Stomach (tissue), 9 donors: ENCODE measurements around the gene GPR61. TPM values are rescaled to one million over a fixed set of nuclear protein-coding genes. Genes with fewer than 3 reads are reported as not detected.

Experiments
- DNase-seq, 2 donors: peaks; one replicate each; pipeline versions ENCODE4 v3.0.0 to v3.0.0-alpha.2; 2013 to 2019
- H3K27ac ChIP-seq, 5 donors: fragments of 200-600 bp in 4 of 5; sonication (generic) in 4 of 5; one replicate each; pipeline ENCODE4 v1.5.1; 2013 to 2019; ENCODE audit warnings: mild to moderate bottlenecking in 1 of 5, moderate library complexity in 1 of 5
- H3K27me3 ChIP-seq, 3 donors: fragments of 200-600 bp; sonication (generic); one replicate each; pipeline ENCODE4 v1.5.1; 2017 to 2019; ENCODE audit warnings: mixed run types in 1 of 3
- H3K36me3 ChIP-seq, 4 donors: fragments of 200-600 bp; sonication (generic); 1 replicate in 3 of 4; 2 replicates in 1 of 4; pipeline ENCODE4 v1.5.1; 2016 to 2019
- H3K4me1 ChIP-seq, 4 donors: fragments of 200-600 bp; sonication (generic); one replicate each; pipeline ENCODE4 v1.5.1; 2016 to 2019
- H3K4me3 ChIP-seq, 4 donors: fragments of 200-600 bp; sonication (generic) in 3 of 4; one replicate each; pipeline ENCODE4 v1.5.1; 2016 to 2019; ENCODE audit warnings: mild to moderate bottlenecking in 1 of 4
- H3K9me3 ChIP-seq, 4 donors: fragments of 200-600 bp; sonication (generic); one replicate each; pipeline ENCODE4 v1.5.1; 2016 to 2019
- CTCF ChIP-seq, 7 experiments: fragments of 450-650 bp in 4 of 7; fragments of 200-600 bp in 3 of 7; sonication (generic) in 3 of 7; IDR thresholded peaks; one replicate each; pipeline ENCODE4 v1.5.1; 2016 to 2019; ENCODE audit warnings: antibody characterized with exemption in 7 of 7, control low read depth in 2 of 7, mild to moderate bottlenecking in 1 of 7
- EP300 ChIP-seq: sonication (generic); formaldehyde crosslinking; IDR thresholded peaks from one replicate; pipeline ENCODE4 v1.6.1; 2017; ENCODE audit warnings: antibody characterized with exemption
- POLR2A ChIP-seq, 4 donors: fragments of 450-650 bp; IDR thresholded peaks; one replicate each; pipeline ENCODE4 v1.6.1; 2016; ENCODE audit warnings: antibody characterized with exemption in 4 of 4, control low read depth in 2 of 4, mild to moderate bottlenecking in 1 of 4, moderate library complexity in 1 of 4
- POLR2AphosphoS5 ChIP-seq, 3 donors: sonication (generic); formaldehyde crosslinking; IDR thresholded peaks; one replicate each; pipeline ENCODE4 v1.6.1; 2016; ENCODE audit warnings: antibody characterized with exemption in 3 of 3
- WGBS, 5 donors: extraction: QIAGEN DNeasy Blood & Tissue Kit in 3 of 5; methylation state at CpG; one replicate each; pipeline versions ENCODE4 v1.1.5 to v1.1.7; 2013 to 2018; 5-methylcytosine and 5-hydroxymethylcytosine counted together
- intact Hi-C: fragments of 100-400 bp; cut with DNase I; formaldehyde crosslinking; loops from one replicate; pipeline ENCODE4 v1.15.1; 2023; ENCODE audit warnings: low total_unique reads
- polyA plus RNA-seq, 3 donors: library from polyadenylated mRNA; stranded (reverse); fragments of 200-250 nt; gene quantifications; one replicate each; pipeline ENCODE4 v1.2.3, GENCODE V29; 2013
- total RNA-seq, 5 donors: library from RNA; depleted of rRNA; stranded (reverse); fragments of >200 nt; gene quantifications; one replicate each; pipeline versions ENCODE4 v1.1.0 to v1.2.3, GENCODE V29; 2014 to 2016
- donor health status: healthy with polysubstance abuse.
- donor health status: Bipolar disorder and iron deficiency.
- donor health status: healthy.

GPR61 gene
- total and polyA plus RNA-seq, 8 donors: 0.12 TPM; not detected in 7

GRCh38 chr1:109538827-109539555 is 681 bp upstream of the GPR61 start:
- WGBS, 5 donors: 86 to 92% (median 88%) methylated on average over 9 of the region's 9 CpGs
- intact Hi-C loops: no loop called here

GRCh38 chr1:109541102-109541501 is 1.4 kb downstream of the GPR61 start:
- no peak overlapping the region for H3K4me3 ChIP-seq
- H3K27ac ChIP-seq: no peak overlapping the region
- DNase-seq: no peak
- 82 to 90% (median 84%) methylated on average over 3 of the region's 3 CpGs for WGBS, 5 donors
- H3K4me1 ChIP-seq: peaks cover 0 to 6% (median 1%) of the 10 kb centered on the region in 4 donors
- no peaks in the 10 kb centered on the region for H3K9me3 ChIP-seq
- no peaks in the 10 kb centered on the region for H3K36me3 ChIP-seq
- intact Hi-C loops: loop anchor here (5.0 to 10.0 kb wide), 2 partner anchors 91 to 234 kb away; no protein-coding TSS in a partner anchor
- H3K27me3 ChIP-seq: no peaks in the 10 kb centered on the region
- TF ChIP-seq POLR2A (IDR thresholded peaks at IDR 0.05) (no peak), POLR2AphosphoS5 (IDR thresholded peaks at IDR 0.05) (no peak), CTCF (IDR thresholded peaks at IDR 0.05) (no peak), EP300 (no peak)

More at GRCh38 chr1:109538827-109539555, 681 bp upstream of the GPR61 start:
- no peak overlapping the region for H3K4me3 ChIP-seq
- H3K4me1 ChIP-seq: peaks cover 0 to 13% (median 3%) of the 10 kb centered on the region in 4 donors
- TF ChIP-seq POLR2AphosphoS5 (IDR thresholded peaks at IDR 0.05): no peak
- no peak for TF ChIP-seq POLR2A (IDR thresholded peaks at IDR 0.05)
- H3K27ac ChIP-seq: no peak overlapping the region
- DNase-seq: no peak
- no peaks in the 10 kb centered on the region for H3K27me3 ChIP-seq
- H3K9me3 ChIP-seq: no peaks in the 10 kb centered on the region
- no peaks in the 10 kb centered on the region for H3K36me3 ChIP-seq

GRCh38 chr1:109542657-109543056 is 3.0 kb downstream of the GPR61 start:
- Histone ChIP-seq H3K36me3 (no peaks in the 10 kb centered on the region), H3K27ac (no peak overlapping the region), H3K9me3 (no peaks in the 10 kb centered on the region), H3K27me3 (no peaks in the 10 kb centered on the region), H3K4me1 (peaks cover 9 to 17% (median 12%) of the 10 kb centered on the region in 4 donors), H3K4me3 (no peak overlapping the region)
- TF ChIP-seq POLR2AphosphoS5 (IDR thresholded peaks at IDR 0.05) (no peak), EP300 (no peak), CTCF (IDR thresholded peaks at IDR 0.05) (no peak), POLR2A (IDR thresholded peaks at IDR 0.05) (no peak)
- DNase-seq: no peak
- intact Hi-C loops: loop anchor here (5.0 to 10.0 kb wide), 2 partner anchors 90 to 232 kb away; no protein-coding TSS in a partner anchor
- WGBS, 5 donors: 81 to 87% (median 85%) methylated on average over 10 of the region's 10 CpGs

DNA sequence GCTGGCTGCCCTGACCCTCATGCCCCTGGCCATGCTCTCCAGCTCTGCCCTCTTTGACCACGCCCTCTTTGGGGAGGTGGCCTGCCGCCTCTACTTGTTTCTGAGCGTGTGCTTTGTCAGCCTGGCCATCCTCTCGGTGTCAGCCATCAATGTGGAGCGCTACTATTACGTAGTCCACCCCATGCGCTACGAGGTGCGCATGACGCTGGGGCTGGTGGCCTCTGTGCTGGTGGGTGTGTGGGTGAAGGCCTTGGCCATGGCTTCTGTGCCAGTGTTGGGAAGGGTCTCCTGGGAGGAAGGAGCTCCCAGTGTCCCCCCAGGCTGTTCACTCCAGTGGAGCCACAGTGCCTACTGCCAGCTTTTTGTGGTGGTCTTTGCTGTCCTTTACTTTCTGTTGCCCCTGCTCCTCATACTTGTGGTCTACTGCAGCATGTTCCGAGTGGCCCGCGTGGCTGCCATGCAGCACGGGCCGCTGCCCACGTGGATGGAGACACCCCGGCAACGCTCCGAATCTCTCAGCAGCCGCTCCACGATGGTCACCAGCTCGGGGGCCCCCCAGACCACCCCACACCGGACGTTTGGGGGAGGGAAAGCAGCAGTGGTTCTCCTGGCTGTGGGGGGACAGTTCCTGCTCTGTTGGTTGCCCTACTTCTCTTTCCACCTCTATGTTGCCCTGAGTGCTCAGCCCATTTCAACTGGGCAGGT is 3.8 kb downstream of the GPR61 start:
- Histone ChIP-seq H3K4me1 (peaks cover 9 to 18% (median 13%) of the 10 kb centered on the region in 4 donors), H3K9me3 (no peaks in the 10 kb centered on the region), H3K27me3 (no peaks in the 10 kb centered on the region), H3K4me3 (no peak overlapping the region), H3K36me3 (no peaks in the 10 kb centered on the region), H3K27ac (no peak overlapping the region)
- 84 to 89% (median 86%) methylated on average over 17 to 24 of the region's 24 CpGs for WGBS, 5 donors
- DNase-seq: no peak
- TF ChIP-seq EP300: no peak
- no peak for TF ChIP-seq POLR2AphosphoS5 (IDR thresholded peaks at IDR 0.05)
- TF ChIP-seq CTCF (IDR thresholded peaks at IDR 0.05): no peak
- no peak for TF ChIP-seq POLR2A (IDR thresholded peaks at IDR 0.05)
- intact Hi-C loops: loop anchor here (5.0 to 10.0 kb wide), 2 partner anchors 89 to 231 kb away; no protein-coding TSS in a partner anchor
